GM21737 (cell line): ENCODE data around the gene MAML2.
"Not testable (repeated sequence)": the region's sequence is repeated elsewhere in the genome, so short reads cannot be mapped to it uniquely, and the experiment has no call there.

Experiments
- ATAC-seq: cut with Tn5 transposase; IDR thresholded peaks from one replicate; pipeline ENCODE4 v1.9.1; 2021; ENCODE audit warnings: mild to moderate bottlenecking, moderate library complexity; ENCODE audit not compliant: unreplicated experiment

MAML2 gene

DNA sequence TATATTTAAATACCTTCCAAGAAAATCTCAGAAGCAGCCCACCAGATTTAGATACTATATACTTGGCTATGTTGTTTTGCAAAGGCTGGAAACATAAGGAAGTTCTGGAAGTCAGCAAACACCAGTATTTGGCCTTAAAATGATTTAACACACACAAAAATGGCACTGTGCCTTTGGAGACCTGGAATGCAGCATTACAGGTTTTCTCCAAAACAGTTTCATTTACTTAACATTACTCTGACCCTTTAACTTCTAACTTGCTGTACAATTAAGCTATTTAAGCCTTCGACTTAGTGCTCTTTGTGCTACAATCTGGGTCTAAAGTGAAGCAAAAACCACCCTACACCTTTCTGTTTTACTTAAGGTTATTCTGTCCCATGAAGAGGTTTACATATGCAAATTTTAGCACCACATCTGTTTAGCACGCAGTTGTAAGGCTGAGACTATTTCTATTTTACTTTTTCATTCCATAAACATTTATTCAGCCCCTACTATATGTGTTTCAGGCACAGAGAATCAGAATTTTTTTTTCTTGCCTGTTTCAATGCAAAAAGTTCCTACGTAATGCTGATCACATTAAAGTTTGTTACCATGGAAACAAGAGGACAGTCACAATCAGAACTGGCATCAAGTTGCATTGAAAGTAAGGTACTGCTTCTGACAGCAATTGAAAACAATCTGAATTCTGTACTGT, 70.3 kb downstream of the MAML2 start:
- no peak for ATAC-seq

DNA sequence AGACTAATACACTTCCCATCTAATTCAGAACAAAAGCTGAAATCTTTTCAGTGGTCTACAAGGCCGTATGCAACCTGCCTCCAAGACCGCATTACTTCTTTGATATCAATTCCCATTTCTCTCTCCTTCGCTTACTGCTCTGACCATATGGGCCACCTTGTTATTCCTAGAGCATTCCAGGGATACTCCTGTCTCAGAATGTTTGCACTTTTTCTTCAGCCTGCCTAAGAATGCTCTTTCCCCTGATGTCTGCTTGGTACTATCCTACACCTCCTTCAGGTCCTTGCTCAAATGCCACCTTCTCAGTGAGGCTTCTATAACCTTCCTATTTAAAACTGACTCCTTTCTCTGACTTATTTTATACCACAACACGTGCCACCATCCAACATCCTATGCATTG, 71.2 kb downstream of the MAML2 start:
- ATAC-seq: no peak

GRCh38 chr11:96271352-96271751, 71.6 kb downstream of the MAML2 start:
- not testable (repeated sequence) for ATAC-seq

DNA sequence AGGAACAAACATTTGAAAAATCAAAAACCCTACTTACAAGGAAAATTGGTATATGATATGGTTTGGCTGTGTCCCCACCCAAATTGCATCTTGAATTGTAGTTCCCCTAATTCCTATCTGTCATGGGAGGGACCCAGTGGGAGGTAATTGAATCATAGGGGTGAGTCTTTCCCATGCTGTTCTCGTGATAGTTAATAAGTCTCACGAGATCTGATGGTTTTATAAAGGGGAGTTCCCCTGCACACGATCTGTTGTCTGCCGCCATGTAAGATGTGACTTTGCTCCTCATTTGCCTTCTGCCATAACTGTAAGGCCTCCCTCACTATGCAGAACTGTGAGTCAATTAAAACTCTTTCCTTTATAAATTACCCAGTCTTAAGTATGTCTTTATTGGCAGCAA, 74.5 kb downstream of the MAML2 start:
- ATAC-seq: not testable (repeated sequence)

GRCh38 chr11:96267496-96268032, 75.4 kb downstream of the MAML2 start:
- peak; percentile 89 for ATAC-seq

DNA sequence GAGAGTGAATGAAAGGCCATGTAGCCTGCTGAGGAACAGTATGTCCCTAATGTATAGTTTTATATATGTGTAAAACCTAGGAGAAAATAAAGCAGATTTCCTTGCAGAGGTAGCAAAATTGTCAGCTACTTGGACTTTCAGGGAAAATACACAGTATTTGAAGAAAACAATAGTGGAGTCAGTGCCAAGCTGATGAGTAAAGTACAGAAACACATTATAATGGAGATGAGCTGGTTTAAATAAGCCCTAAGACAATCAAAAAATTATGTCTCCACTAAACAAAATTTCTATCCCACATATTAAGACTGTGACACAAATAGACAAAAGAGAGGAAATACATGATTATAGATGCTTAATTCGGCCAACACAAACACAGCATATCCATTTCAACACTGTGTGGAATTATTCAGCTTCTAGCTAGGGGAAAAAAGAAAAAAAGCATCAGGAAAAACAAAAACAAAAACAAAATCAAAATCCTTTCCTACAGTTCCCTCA, 75.9 kb downstream of the MAML2 start:
- no peak for ATAC-seq

DNA sequence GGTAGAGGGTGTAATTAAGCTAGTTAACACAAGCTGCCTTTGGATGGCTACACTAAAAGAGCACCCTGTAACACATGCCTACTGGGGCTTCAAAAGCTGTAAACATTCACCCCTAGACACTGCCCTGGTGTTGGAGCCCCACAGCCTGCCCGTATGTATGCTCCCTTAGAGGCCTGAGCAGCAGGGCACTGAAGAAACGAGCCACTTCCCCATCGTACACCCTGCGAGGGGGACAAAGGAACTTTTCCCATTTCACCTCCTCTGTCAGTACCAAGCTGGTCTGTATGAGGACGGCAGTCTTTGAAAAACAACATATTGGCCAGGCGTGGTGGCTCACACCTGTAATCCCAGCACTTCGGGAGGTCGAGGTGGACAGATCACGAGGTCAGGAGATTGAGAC, 77.0 kb downstream of the MAML2 start:
- no peak for ATAC-seq

GRCh38 chr11:96265220-96265737, 77.7 kb downstream of the MAML2 start:
- ATAC-seq: no peak

DNA sequence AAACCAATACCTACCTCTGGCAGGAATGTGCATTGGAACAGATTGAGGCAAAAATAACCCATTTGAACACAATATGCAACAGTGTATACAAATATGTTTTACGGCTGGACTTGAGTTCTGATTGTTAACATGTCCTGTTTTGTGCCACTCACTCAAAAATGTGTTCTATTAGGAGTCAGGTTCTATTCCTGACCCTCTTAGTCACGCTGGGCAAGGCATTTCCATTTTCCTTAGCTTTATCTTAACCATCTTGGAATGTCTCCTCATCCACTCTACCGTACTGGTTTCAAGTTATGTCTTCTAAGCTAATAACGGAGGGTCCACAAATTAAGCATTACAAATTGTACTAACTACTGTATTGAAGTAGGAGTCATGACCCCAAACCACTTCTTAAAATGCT, 78.6 kb downstream of the MAML2 start:
- ATAC-seq: no peak

DNA sequence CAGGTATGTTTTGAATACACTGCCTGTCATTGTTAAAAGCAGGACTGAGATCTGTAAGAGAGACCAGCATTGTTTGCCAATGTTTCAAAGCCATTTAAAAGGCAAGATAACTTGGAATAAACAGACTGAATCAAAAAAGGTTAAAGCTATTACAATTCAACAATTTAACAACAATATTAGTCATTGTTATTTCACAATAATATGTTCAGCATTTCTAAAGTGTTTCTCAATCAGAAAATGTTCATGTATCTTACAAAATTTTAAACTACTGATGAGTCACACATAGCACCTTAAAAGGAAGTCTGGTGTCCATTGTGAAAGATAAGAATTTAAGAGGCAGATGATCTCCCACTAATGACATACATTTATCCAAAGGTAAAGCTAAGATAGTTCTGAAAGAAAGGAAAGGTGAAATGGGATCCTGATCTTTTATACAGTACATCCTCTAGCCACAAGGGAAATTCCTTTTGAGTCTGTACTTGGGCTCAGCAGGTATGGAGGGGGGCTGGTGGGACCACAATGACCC, 79.7 kb downstream of the MAML2 start:
- ATAC-seq: no peak

DNA sequence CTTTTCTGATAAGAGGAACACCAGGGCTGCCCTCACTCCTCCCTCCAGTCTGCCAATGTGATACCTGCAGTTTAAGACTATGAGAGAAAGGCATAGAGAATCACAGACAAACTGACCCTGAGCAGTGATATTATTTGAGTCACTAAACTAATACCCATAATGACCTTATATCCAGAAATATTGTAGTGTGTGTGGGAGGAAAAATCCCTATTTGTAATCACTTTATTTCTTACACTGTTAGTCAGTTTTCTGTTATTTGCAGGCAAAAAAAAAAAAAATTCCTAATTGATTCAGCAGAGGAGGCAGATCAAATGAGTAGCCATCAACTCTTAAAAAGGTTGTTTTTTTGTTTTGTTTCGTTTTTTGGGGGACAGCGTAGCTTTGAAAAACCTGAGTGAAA, 82.5 kb downstream of the MAML2 start:
- no peak for ATAC-seq

DNA sequence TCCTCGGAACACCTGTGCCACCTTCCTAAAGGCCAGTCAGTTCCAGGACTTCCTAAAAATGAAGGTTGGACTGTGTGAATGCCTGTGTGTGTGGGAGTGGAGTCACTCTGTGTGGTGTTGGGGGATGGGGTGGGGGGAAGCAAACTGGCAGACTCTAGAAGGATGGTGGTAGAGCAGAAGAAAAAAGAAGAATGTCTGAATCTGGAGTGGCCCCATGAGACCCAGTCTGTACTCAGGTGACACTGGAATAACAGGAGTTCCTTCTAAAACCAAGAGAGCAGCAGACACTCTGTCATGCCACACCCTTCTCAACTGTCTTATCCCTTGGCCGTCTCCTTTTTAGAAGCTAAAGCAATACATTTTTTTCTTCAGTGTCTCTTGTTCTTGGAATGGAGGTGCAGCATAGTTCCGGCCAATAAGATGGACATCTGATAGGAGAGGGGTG, 82.9 kb downstream of the MAML2 start:
- no peak for ATAC-seq

- ATAC-seq: no peak
These were observed 83.7 kb downstream of the MAML2 start for GRCh38 chr11:96259134-96259830.

GRCh38 chr11:96257972-96258934, 84.7 kb downstream of the MAML2 start:
- ATAC-seq: peak; percentile 70

DNA sequence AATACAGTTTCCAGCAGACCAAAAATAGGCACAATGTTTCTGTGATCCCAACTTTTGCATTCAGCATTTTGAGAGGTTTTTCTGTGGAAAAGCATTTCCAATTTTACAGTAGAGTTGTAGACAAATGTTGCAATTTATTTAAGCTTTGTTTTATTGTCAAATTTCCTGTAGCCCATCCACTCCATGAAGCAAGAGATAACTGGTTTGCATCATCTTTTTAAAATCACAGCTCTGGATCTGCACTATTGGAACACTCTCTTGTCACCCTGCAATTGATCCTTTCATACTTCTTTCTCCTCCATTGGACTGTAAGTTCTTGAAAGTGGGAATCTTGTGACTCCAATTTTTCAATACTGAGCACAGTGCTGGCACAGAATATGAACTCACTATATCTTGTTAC, 86.0 kb downstream of the MAML2 start:
- no peak for ATAC-seq

GRCh38 chr11:96256215-96257011, 86.6 kb downstream of the MAML2 start:
- no peak for ATAC-seq

DNA sequence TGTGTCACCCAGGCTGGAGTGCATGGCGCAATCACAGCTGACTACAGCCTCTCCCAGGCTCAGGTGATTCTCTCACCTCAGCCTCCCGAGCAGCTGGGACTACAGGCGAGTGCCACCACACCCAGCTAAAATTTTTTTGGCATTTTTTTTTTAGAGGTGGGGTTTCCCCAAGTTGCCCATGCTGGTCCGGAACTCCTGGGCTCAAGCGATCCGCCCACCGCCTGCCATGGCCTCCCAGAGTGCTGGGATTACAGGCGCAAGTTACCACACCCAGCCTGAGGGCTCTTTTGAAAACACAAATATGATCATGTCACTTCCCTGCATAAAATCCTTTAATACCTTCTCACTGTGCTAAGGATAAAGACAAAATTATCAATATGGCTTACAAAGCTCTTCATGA, 88.1 kb downstream of the MAML2 start:
- ATAC-seq: no peak

- peak; percentile 64 for ATAC-seq
These were observed 88.9 kb downstream of the MAML2 start for GRCh38 chr11:96254087-96254486.

DNA sequence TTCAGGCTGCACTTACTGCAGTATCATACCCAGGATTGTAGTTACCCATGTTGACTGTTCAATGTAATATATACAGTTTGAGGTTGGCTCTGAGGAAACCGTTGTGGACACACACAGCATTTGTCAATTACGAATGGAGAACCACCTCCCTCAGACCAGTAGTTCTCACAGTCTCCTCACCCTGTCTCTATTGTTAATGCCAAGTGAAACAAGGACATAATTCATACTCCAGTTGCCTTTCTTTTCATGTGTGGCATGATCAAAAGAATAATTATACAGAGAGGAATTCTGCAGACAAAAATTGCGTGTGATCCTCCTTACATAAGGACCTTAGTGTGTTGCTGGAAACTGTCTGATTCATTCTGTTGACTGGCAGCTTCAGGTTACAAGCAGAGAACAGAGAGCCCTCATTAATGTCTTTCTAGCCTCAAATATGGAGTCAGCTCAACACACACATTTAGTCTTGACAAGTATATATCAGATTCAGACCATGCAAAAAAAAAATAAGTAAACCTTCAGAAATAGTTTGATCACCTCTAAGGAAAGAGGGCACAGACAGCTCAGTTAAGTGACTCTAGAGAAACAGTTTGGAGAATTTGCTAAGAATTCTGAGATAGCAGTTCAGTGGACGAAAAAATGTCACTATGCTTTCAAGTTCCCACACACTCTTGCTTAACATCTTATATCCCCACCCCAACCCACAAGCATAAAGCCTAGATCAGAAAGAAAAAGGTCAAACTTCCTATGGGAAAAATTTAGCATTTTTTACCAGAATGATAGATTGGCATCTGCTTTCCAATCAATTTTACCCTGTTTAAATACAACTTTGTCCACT, 96.1 kb downstream of the MAML2 start:
- no peak for ATAC-seq
